Loucy (cell line): ENCODE results near the gene OR5H1.
"Not testable (repeated sequence)": the region's sequence is repeated elsewhere in the genome, so short reads cannot be mapped to it uniquely, and the experiment has no call there.

Experiments
- H2AFZ ChIP-seq: fragments of 200-600 bp; sonication (generic); 2 replicates; pipeline ENCODE4 v1.6.0; 2016; ENCODE audit warnings: antibody characterized with exemption, mild to moderate bottlenecking, low read length, moderate library complexity
- H3F3A ChIP-seq: fragments of 200-600 bp; 2 replicates; pipeline ENCODE4 v1.6.0; 2016; ENCODE audit warnings: antibody characterized with exemption, low read depth, mild to moderate bottlenecking
- H3K27me3 ChIP-seq: fragments of 200-600 bp; sonication (generic); 2 replicates; pipeline ENCODE4 v1.6.1; 2014; ENCODE audit warnings: low read length, mild to moderate bottlenecking; ENCODE audit not compliant: insufficient read depth, poor library complexity, severe bottlenecking
- H3K36me3 ChIP-seq: fragments of 200-600 bp; sonication (generic); 2 replicates; pipeline ENCODE4 v1.6.1; 2016; ENCODE audit warnings: low read length; ENCODE audit not compliant: insufficient read depth
- H3K4me1 ChIP-seq: fragments of 200-600 bp; sonication (generic); 2 replicates; pipeline ENCODE4 v1.5.1; 2014; ENCODE audit warnings: low read length, mild to moderate bottlenecking; ENCODE audit not compliant: insufficient read depth, poor library complexity, severe bottlenecking
- H3K4me2 ChIP-seq: fragments of 200-600 bp; sonication (generic); 2 replicates; pipeline ENCODE4 v1.6.0; 2014; ENCODE audit warnings: antibody characterized with exemption, low read length, low read depth, mild to moderate bottlenecking; ENCODE audit not compliant: poor library complexity, severe bottlenecking
- H3K4me3 ChIP-seq: fragments of 200-600 bp; sonication (generic); 2 replicates; pipeline ENCODE4 v1.5.1; 2014; ENCODE audit warnings: low read length, mild to moderate bottlenecking, mixed read lengths; ENCODE audit not compliant: poor library complexity, severe bottlenecking
- H3K79me2 ChIP-seq: fragments of 200-600 bp; sonication (generic); 2 replicates; pipeline ENCODE4 v1.6.1; 2014; ENCODE audit warnings: low read length; ENCODE audit not compliant: insufficient read depth
- H3K9ac ChIP-seq: fragments of 200-600 bp; sonication (generic); 2 replicates; pipeline ENCODE4 v1.6.0; 2014; ENCODE audit warnings: mild to moderate bottlenecking, low read depth, low read length, moderate library complexity; ENCODE audit not compliant: poor library complexity, severe bottlenecking
- H3K9me2 ChIP-seq: fragments of 200-600 bp; sonication (generic); replicated peaks from 2 replicates; pipeline ENCODE4 v1.6.1; 2016; ENCODE audit warnings: low read depth, low read length, mixed read lengths
- H3K9me3 ChIP-seq: fragments of 200-600 bp; sonication (generic); 2 replicates; pipeline ENCODE4 v1.6.1; 2014; ENCODE audit warnings: mild to moderate bottlenecking, antibody characterized with exemption, low read length, low read depth; ENCODE audit not compliant: insufficient read depth
- H4K20me1 ChIP-seq: fragments of 200-600 bp; sonication (generic); 2 replicates; pipeline ENCODE4 v1.6.0; 2014; ENCODE audit warnings: antibody characterized with exemption, low read length, mild to moderate bottlenecking; ENCODE audit not compliant: insufficient read depth, poor library complexity, severe bottlenecking
- CTCF ChIP-seq: fragments of 200-600 bp; sonication (generic); conservative IDR thresholded peaks from 2 replicates; pipeline ENCODE4 v1.5.1; 2014; ENCODE audit warnings: mild to moderate bottlenecking, antibody characterized with exemption, low read length
- EZH2phosphoT487 ChIP-seq: fragments of 200-600 bp; IDR thresholded peaks from 2 replicates; pipeline ENCODE4 v1.6.1; 2018; ENCODE audit warnings: antibody characterized with exemption, mild to moderate bottlenecking, moderate library complexity, borderline replicate concordance

The OR5H1 gene

GRCh38 chr3:98148751-98149150, 18.2 kb downstream of the OR5H1 start:
- Histone ChIP-seq H2AFZ (no peak overlapping the region), H3K4me3 (no peak overlapping the region), H3K79me2 (no peaks in the 10 kb centered on the region), H3K36me3 (no peaks in the 10 kb centered on the region), H3K27me3 (no peaks in the 10 kb centered on the region), H3K9me2 (no peaks in the 10 kb centered on the region), H3K9ac (no peak overlapping the region), H3K9me3 (no peaks in the 10 kb centered on the region), H3K4me2 (no peak overlapping the region), H3F3A (no peaks in the 10 kb centered on the region), H4K20me1 (no peaks in the 10 kb centered on the region), H3K4me1 (no peaks in the 10 kb centered on the region)
- TF ChIP-seq CTCF (no peak), EZH2phosphoT487 (no peak)

DNA sequence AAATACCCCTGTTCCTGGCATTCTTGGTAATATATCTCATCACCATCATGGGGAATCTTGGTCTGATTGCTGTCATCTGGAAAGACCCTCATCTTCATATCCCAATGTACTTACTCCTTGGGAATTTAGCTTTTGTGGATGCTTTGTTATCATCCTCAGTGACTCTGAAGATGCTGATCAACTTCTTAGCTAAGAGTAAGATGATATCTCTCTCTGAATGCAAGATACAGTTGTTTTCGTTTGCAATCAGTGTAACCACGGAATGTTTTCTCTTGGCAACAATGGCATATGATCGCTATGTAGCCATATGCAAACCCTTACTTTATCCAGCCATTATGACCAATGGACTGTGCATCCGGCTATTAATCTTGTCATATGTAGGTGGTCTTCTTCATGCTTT, 18.9 kb downstream of the OR5H1 start:
- not testable (repeated sequence) for H3K4me2 ChIP-seq, H3F3A ChIP-seq, H3K4me3 ChIP-seq, H3K79me2 ChIP-seq, H4K20me1 ChIP-seq, H3K36me3 ChIP-seq, H3K9me3 ChIP-seq, H3K9ac ChIP-seq, H3K4me1 ChIP-seq, H3K9me2 ChIP-seq, H3K27me3 ChIP-seq, H2AFZ ChIP-seq

DNA sequence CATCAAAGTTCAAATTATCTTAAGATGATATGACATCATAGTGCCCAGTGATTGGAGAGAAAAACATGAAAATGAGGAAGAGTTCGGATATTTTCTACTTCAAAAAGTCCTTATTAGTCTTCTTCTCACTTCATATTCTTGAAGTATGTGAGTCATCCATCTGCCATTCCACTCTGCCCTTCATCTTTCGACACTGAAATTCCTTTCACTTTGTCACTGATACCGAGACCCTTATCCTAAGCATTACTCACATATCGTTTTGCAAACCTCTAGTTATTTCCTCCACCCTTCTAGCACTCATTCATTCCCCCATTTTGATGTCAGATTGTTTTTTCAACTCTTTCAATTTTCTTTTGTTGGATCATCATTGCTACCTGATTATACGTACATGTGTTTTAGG, 20.7 kb downstream of the OR5H1 start:
- Histone ChIP-seq H3K4me3 (no peak overlapping the region), H3K79me2 (no peaks in the 10 kb centered on the region), H2AFZ (no peak overlapping the region), H3K9me2 (no peaks in the 10 kb centered on the region), H3K27me3 (no peaks in the 10 kb centered on the region), H3K4me1 (no peaks in the 10 kb centered on the region), H3K9ac (no peak overlapping the region), H3K9me3 (no peaks in the 10 kb centered on the region), H3K4me2 (no peak overlapping the region), H3K36me3 (no peaks in the 10 kb centered on the region), H4K20me1 (no peaks in the 10 kb centered on the region), H3F3A (no peaks in the 10 kb centered on the region)
- TF ChIP-seq CTCF, result no peak
- TF ChIP-seq EZH2phosphoT487, result no peak

DNA sequence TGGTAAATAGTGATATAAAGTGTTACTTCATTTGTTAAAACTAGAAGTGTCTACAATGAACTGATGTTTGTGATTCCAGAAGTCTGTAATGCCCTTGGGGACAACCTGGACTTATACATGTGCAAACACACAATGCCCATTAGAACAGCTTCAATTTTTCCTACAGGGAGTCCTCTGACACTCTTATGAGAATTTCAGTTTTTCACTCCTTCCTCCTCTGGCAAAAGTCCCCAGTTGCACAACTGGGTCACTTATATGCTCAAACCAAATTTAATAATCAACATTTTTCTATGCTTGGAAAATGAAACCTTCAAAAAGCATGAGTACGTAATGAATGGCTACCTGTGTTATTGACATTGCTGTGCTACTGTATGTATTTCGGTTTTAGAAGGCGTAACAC, 35.9 kb downstream of the OR5H1 start, which contains the start of gene OR5H15:
TSS of gene OR5H15 (plus strand) at position 301 of the 400 bp plus-strand sequence. CDS start 2,004 bp downstream, outside the sequence.
- Histone ChIP-seq H3K9me2 (0 out of 2 replicates have a peak, but pooled peaks cover 4% of the 10 kb centered on the region), H3K9me3 (no peaks in the 10 kb centered on the region), H2AFZ (no peak within 1 kb of the TSS), H3K4me1 (no peaks in the 10 kb centered on the region), H3K4me3 (no peak within 1 kb of the TSS), H3K79me2 (no peaks in the 10 kb centered on the region), H3K36me3 (no peaks in the 10 kb centered on the region), H3K9ac (no peak within 1 kb of the TSS), H4K20me1 (no peaks in the 10 kb centered on the region), H3F3A (no peaks in the 10 kb centered on the region), H3K4me2 (no peak within 1 kb of the TSS), H3K27me3 (no peaks in the 10 kb centered on the region)
- no peak for TF ChIP-seq CTCF
- TF ChIP-seq EZH2phosphoT487, result no peak
